Endothelial cell (in vitro differentiated cells): Measurements from ENCODE around the gene TEKT1. TPM values are rescaled to one million over a fixed set of nuclear protein-coding genes. Genes with fewer than 3 reads are reported as not detected.

Experiments
- DNase-seq: peaks from one replicate; pipeline ENCODE4 v3.0.0; 2021; ENCODE audit warnings: low spot score
- H3K27ac Mint-ChIP-seq: one replicate; pipeline ENCODE4 v1.8.0; 2021; ENCODE audit warnings: mixed read lengths, inconsistent platforms; ENCODE audit not compliant: unreplicated experiment
- H3K27me3 Mint-ChIP-seq: one replicate; pipeline ENCODE4 v1.8.0; 2021; ENCODE audit warnings: mild to moderate bottlenecking, moderate library complexity, mixed read lengths, inconsistent platforms; ENCODE audit not compliant: unreplicated experiment
- H3K36me3 Mint-ChIP-seq: one replicate; pipeline ENCODE4 v1.8.0; 2021; ENCODE audit warnings: mild to moderate bottlenecking, low read depth, mixed read lengths, inconsistent platforms; ENCODE audit not compliant: unreplicated experiment
- H3K4me1 Mint-ChIP-seq: one replicate; pipeline ENCODE4 v1.8.0; 2021; ENCODE audit warnings: mild to moderate bottlenecking, mixed read lengths, inconsistent platforms; ENCODE audit not compliant: unreplicated experiment
- H3K4me3 Mint-ChIP-seq: one replicate; pipeline ENCODE4 v1.8.0; 2021; ENCODE audit warnings: mild to moderate bottlenecking, mixed read lengths, inconsistent platforms; ENCODE audit not compliant: unreplicated experiment
- H3K9me3 Mint-ChIP-seq: one replicate; pipeline ENCODE4 v1.8.0; 2021; ENCODE audit warnings: mixed read lengths, inconsistent platforms; ENCODE audit not compliant: unreplicated experiment
- CTCF ChIP-seq: fragments of 200-600 bp; sonication (generic); IDR thresholded peaks from one replicate; pipeline ENCODE4 v1.5.0; 2021; ENCODE audit warnings: antibody characterized with exemption; ENCODE audit not compliant: unreplicated experiment
- total RNA-seq: library from RNA; stranded (reverse); fragmentation: NEBNext Ultra II Directional; extraction: Animal tissue kit (Norgen Biotek cat#: 25700); gene quantifications from one replicate; pipeline ENCODE4 v1.2.1, GENCODE V29; 2021; ENCODE audit not compliant: unreplicated experiment

TEKT1 gene
- total RNA-seq, 1 donor from 2014 or later: 1.2 TPM

GRCh38 chr17:6761779-6762178 is 69.8 kb downstream of the TEKT1 start:
- TF ChIP-seq CTCF: no peak
- Mint-ChIP-seq H3K9me3 (no peaks in the 10 kb centered on the region), H3K4me1 (peaks cover 9% of the 10 kb centered on the region), H3K4me3 (no peak overlapping the region), H3K36me3 (no peaks in the 10 kb centered on the region), H3K27me3 (peaks cover 5% of the 10 kb centered on the region), H3K27ac (no peak overlapping the region)
- DNase-seq: no peak

GRCh38 chr17:6757747-6758146 is 73.8 kb downstream of the TEKT1 start:
- H3K27me3 Mint-ChIP-seq: peaks cover 7% of the 10 kb centered on the region
- peaks cover 32% of the 10 kb centered on the region for H3K4me1 Mint-ChIP-seq
- TF ChIP-seq CTCF: no peak
- no peaks in the 10 kb centered on the region for H3K9me3 Mint-ChIP-seq
- DNase-seq: no peak
- no peaks in the 10 kb centered on the region for H3K36me3 Mint-ChIP-seq
- peak overlapping the region; percentile 16 for H3K27ac Mint-ChIP-seq
- no peak overlapping the region for H3K4me3 Mint-ChIP-seq

GRCh38 chr17:6756425-6757031 is 75.0 kb downstream of the TEKT1 start:
- peaks cover 7% of the 10 kb centered on the region for H3K27me3 Mint-ChIP-seq
- DNase-seq: no peak
- no peak for TF ChIP-seq CTCF
- no peaks in the 10 kb centered on the region for H3K9me3 Mint-ChIP-seq
- H3K4me3 Mint-ChIP-seq: no peak overlapping the region
- peaks cover 45% of the 10 kb centered on the region for H3K4me1 Mint-ChIP-seq
- H3K27ac Mint-ChIP-seq: no peak overlapping the region
- H3K36me3 Mint-ChIP-seq: no peaks in the 10 kb centered on the region

GRCh38 chr17:6755731-6756184 is 75.8 kb downstream of the TEKT1 start, which contains the start of gene XAF1:
XAF1 (plus strand) TSS chr17:6756046; CDS start chr17:6756079, 33 bp downstream.
- Mint-ChIP-seq H3K4me1 (peaks cover 46% of the 10 kb centered on the region), H3K4me3 (peak within 1 kb of the TSS; percentile 11), H3K9me3 (no peaks in the 10 kb centered on the region), H3K36me3 (no peaks in the 10 kb centered on the region), H3K27ac (no peak within 1 kb of the TSS), H3K27me3 (peaks cover 7% of the 10 kb centered on the region)
- TF ChIP-seq CTCF: no peak
- DNase-seq: no peak

- no peak for DNase-seq
- Mint-ChIP-seq H3K36me3 (no peaks in the 10 kb centered on the region), H3K4me3 (peak overlapping the region; percentile 11), H3K9me3 (no peaks in the 10 kb centered on the region), H3K27ac (no peak overlapping the region), H3K4me1 (peaks cover 47% of the 10 kb centered on the region), H3K27me3 (peaks cover 7% of the 10 kb centered on the region)
- no peak for TF ChIP-seq CTCF
These were observed 76.2 kb downstream of the TEKT1 start for GRCh38 chr17:6755281-6755680.
